Esophagus squamous epithelium (tissue), 5 donors: ENCODE data around the gene TUBB1. TPM values are rescaled to one million over a fixed set of nuclear protein-coding genes. Genes with fewer than 3 reads are reported as not detected.

Source experiments
- DNase-seq: peaks from one replicate; lab custom pipeline; 2025; lab: John Stamatoyannopoulos, UW
- H3K27ac ChIP-seq, 4 donors: fragments of 200-600 bp; sonication (generic); one replicate each; pipeline ENCODE4 v1.5.1; 2016 to 2019; ENCODE audit warnings: mild to moderate bottlenecking in 1 of 4
- H3K27me3 ChIP-seq, 4 donors: fragments of 200-600 bp; sonication (generic); 1 replicate in 3 of 4; 2 replicates in 1 of 4; pipeline versions ENCODE4 v1.5.1 to v1.6.0; 2017 to 2021; ENCODE audit warnings: antibody characterized with exemption in 1 of 4
- H3K36me3 ChIP-seq, 3 donors: fragments of 200-600 bp; sonication (generic); one replicate each; pipeline ENCODE4 v1.5.1; 2016 to 2019
- H3K4me1 ChIP-seq, 3 donors: fragments of 200-600 bp; sonication (generic); one replicate each; pipeline ENCODE4 v1.5.1; 2017 to 2019
- H3K4me3 ChIP-seq, 4 donors: fragments of 200-600 bp; sonication (generic); 1 replicate in 3 of 4; 2 replicates in 1 of 4; pipeline ENCODE4 v1.5.1; 2016 to 2019; ENCODE audit warnings: mild to moderate bottlenecking in 2 of 4, moderate library complexity in 1 of 4
- H3K9me3 ChIP-seq, 3 donors: fragments of 200-600 bp; sonication (generic); one replicate each; pipeline ENCODE4 v1.5.1; 2016 to 2019
- CTCF ChIP-seq, 6 experiments: fragments of 450-650 bp in 4 of 6; fragments of 200-600 bp in 2 of 6; sonication (generic) in 2 of 6; IDR thresholded peaks; one replicate each; pipeline ENCODE4 v1.5.1; 2016 to 2019; ENCODE audit warnings: antibody characterized with exemption in 6 of 6, mild to moderate bottlenecking in 4 of 6, moderate library complexity in 4 of 6
- POLR2A ChIP-seq, 4 donors: fragments of 450-650 bp; IDR thresholded peaks; one replicate each; pipeline ENCODE4 v1.6.1; 2017; ENCODE audit warnings: antibody characterized with exemption in 4 of 4, mild to moderate bottlenecking in 4 of 4, moderate library complexity in 3 of 4
- WGBS, 2 donors: methylation state at CpG; one replicate each; pipeline ENCODE4 v1.1.5; 2018; 5-methylcytosine and 5-hydroxymethylcytosine counted together
- intact Hi-C: fragments of 100-400 bp; cut with DNase I; formaldehyde crosslinking; loops from one replicate; pipeline ENCODE4 v1.15.0; 2022
- total RNA-seq, 4 donors: library from RNA; depleted of rRNA; stranded (reverse); fragments of >200 nt; gene quantifications; one replicate each; pipeline ENCODE4 v1.1.0, GENCODE V29; 2016
- donor health status: DM: yes; HTN: yes; CAD: no.

The TUBB1 gene
- total RNA-seq, 4 donors from 2014 or later, result 0.19 TPM; not detected in 3

GRCh38 chr20:59016795-59017492 lies 2.3 kb upstream of the TUBB1 start:
- Histone ChIP-seq H3K27me3 (no peaks in the 10 kb centered on the region), H3K9me3 (no peaks in the 10 kb centered on the region), H3K27ac (no peak overlapping the region), H3K4me1 (peaks cover 0 to 21% (median 0%) of the 10 kb centered on the region in 3 donors), H3K4me3 (no peak overlapping the region), H3K36me3 (peaks cover 0 to 6% (median 0%) of the 10 kb centered on the region in 3 donors)
- DNase-seq, result no peak
- WGBS, 2 donors, result 36 to 57% methylated on average over 4 of the region's 4 CpGs
- TF ChIP-seq CTCF (IDR thresholded peaks at IDR 0.05) (no peak), POLR2A (IDR thresholded peaks at IDR 0.05) (no peak)
- intact Hi-C loops, result no loop called here

DNA sequence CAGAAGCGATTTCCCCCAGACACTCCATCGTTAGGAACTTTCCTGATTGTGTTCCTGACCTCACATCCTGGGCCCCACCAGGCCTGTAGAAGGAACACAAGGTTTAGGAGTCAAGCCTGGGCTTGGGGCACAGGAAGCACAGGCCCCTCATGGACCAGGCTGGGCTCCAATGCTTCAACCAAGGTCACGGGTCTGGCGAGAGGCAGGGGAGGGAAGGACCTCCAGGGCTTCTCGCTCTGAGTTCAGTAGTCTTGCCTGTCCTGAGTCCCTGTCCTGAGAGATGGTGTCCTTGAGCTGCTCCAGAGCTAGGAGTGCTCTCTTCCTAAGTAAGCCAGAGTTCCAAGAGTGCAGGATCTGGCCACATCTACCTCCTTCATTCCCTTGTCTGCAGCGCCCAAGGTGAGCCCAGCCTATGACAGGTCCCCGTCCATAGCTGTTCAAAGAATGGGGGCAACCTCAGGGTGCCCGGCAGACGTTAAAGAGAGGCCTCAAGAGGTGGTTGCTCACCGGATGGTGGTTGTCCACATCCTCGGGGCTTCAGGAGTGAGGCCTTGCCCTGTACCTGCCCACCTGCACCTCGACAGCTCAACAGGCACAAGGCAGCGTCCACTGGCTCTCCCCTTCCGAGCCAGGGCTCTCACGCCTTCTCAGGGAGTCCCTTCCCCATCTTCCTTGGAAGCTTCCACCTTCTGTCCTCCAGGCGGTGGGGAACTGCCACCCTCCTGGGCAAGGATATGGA lies 1.6 kb upstream of the TUBB1 start:
- Histone ChIP-seq H3K4me1 (peaks cover 0 to 21% (median 0%) of the 10 kb centered on the region in 3 donors), H3K27me3 (no peaks in the 10 kb centered on the region), H3K27ac (no peak overlapping the region), H3K36me3 (peaks cover 0 to 13% (median 0%) of the 10 kb centered on the region in 3 donors), H3K4me3 (no peak overlapping the region), H3K9me3 (no peaks in the 10 kb centered on the region)
- intact Hi-C loops, result no loop called here
- no peak for TF ChIP-seq POLR2A (IDR thresholded peaks at IDR 0.05)
- TF ChIP-seq CTCF (IDR thresholded peaks at IDR 0.05), result no peak
- DNase-seq, result no peak
- WGBS, 2 donors, result 84 to 85% methylated on average over 6 to 8 of the region's 16 CpGs

DNA sequence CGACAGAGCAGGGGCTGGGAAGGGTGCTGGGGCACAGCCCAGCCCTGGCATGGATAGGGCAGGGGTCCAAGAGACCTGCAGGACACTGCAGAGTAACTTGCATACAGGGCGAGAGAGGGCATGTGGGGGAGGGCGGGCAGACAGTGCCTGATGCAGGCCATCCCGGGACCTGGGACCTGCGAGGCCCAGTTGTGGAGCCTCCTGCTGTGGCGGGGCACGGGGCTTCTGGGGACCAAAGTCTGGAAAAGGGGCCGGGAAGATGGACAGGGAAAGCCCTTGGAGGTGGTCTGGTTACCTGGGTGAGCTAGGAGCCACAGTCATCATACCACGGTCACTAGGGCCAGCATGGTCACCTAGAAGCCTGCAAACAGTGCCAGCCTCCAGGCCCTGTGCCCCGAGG lies 412 bp upstream of the TUBB1 start:
- Histone ChIP-seq H3K4me3 (no peak overlapping the region), H3K27me3 (no peaks in the 10 kb centered on the region), H3K9me3 (no peaks in the 10 kb centered on the region), H3K4me1 (peaks cover 0 to 21% (median 0%) of the 10 kb centered on the region in 3 donors), H3K27ac (no peak overlapping the region), H3K36me3 (peaks cover 0 to 25% (median 4%) of the 10 kb centered on the region in 3 donors)
- 87 to 89% methylated on average over 5 to 8 of the region's 10 CpGs for WGBS, 2 donors
- intact Hi-C loops, result no loop called here
- no peak for DNase-seq
- TF ChIP-seq POLR2A (IDR thresholded peaks at IDR 0.05) (no peak), CTCF (IDR thresholded peaks at IDR 0.05) (no peak)

GRCh38 chr20:59020938-59021551 lies 1.8 kb downstream of the TUBB1 start:
- intact Hi-C loops, result no loop called here
- peaks cover 0 to 47% (median 19%) of the 10 kb centered on the region in 3 donors for H3K36me3 ChIP-seq
- 17 to 47% methylated on average over 5 of the region's 5 CpGs for WGBS, 2 donors
- no peak for DNase-seq
- TF ChIP-seq POLR2A (IDR thresholded peaks at IDR 0.05) (no peak), CTCF (IDR thresholded peaks at IDR 0.05) (no peak)
- H3K4me3 ChIP-seq, result no peak overlapping the region
- no peaks in the 10 kb centered on the region for H3K27me3 ChIP-seq
- no peaks in the 10 kb centered on the region for H3K9me3 ChIP-seq
- H3K4me1 ChIP-seq, result peaks cover 0 to 21% (median 0%) of the 10 kb centered on the region in 3 donors
- H3K27ac ChIP-seq, result no peak overlapping the region
